HepG2 (cell line): ENCODE results near the gene SLC39A1. TPM values are rescaled to one million over a fixed set of nuclear protein-coding genes. Genes with fewer than 3 reads are reported as not detected.

Source experiments
- BORCS8-MEF2B ChIP-seq: sonication (generic); formaldehyde crosslinking; IDR thresholded peaks from 2 replicates; pipeline ENCODE4 v1.8.0; 2022; ENCODE audit warnings: mild to moderate bottlenecking, missing genetic modification reagents
- FOXC1 ChIP-seq: sonication (generic); formaldehyde crosslinking; IDR thresholded peaks from 2 replicates; pipeline ENCODE4 v1.8.0; 2022; ENCODE audit warnings: mild to moderate bottlenecking, missing genetic modification reagents, borderline replicate concordance
- HNRNPL ChIP-seq: fragments of 200-400 bp; formaldehyde crosslinking; IDR thresholded peaks from 2 replicates; pipeline ENCODE4 v1.6.1; 2017; ENCODE audit warnings: mild to moderate bottlenecking, low read depth, low read length
- MIER3 ChIP-seq: IDR thresholded peaks from 2 replicates; pipeline ENCODE4 v1.6.1; 2016; ENCODE audit warnings: missing compliant biosample characterization, borderline replicate concordance
- MYC ChIP-seq: sonication (generic); formaldehyde crosslinking; IDR thresholded peaks from 2 replicates; pipeline ENCODE4 v1.9.0; 2021; ENCODE audit warnings: missing genetic modification reagents, borderline replicate concordance
- NFYB ChIP-seq: sonication (generic); formaldehyde crosslinking; IDR thresholded peaks from 2 replicates; pipeline ENCODE4 v1.4.0; 2020; ENCODE audit warnings: missing genetic modification reagents
- PRMT3 ChIP-seq: sonication (generic); formaldehyde crosslinking; IDR thresholded peaks from 2 replicates; pipeline ENCODE4 v1.8.1; 2022; ENCODE audit warnings: low read depth, mild to moderate bottlenecking, moderate library complexity, missing genetic modification reagents, borderline replicate concordance
- SAFB2 ChIP-seq: sonication (generic); formaldehyde crosslinking; IDR thresholded peaks from 2 replicates; pipeline ENCODE4 v1.5.1; 2020; ENCODE audit warnings: missing genetic modification reagents, low read depth, mild to moderate bottlenecking, borderline replicate concordance
- ZFX ChIP-seq: sonication (generic); formaldehyde crosslinking; IDR thresholded peaks from 2 replicates; pipeline ENCODE4 v1.4.0; 2020; ENCODE audit warnings: mild to moderate bottlenecking, low read depth, missing genetic modification reagents, moderate library complexity
- ZFY ChIP-seq: sonication (generic); formaldehyde crosslinking; IDR thresholded peaks from 2 replicates; pipeline ENCODE4 v1.4.0; 2020; ENCODE audit warnings: missing genetic modification reagents
- ZNF33B ChIP-seq: sonication (generic); formaldehyde crosslinking; IDR thresholded peaks from 2 replicates; pipeline ENCODE4 v1.5.1; 2020; ENCODE audit warnings: mild to moderate bottlenecking, missing genetic modification reagents
- ZNF780A ChIP-seq: sonication (generic); formaldehyde crosslinking; IDR thresholded peaks from 2 replicates; pipeline ENCODE4 v1.8.0; 2022; ENCODE audit warnings: mild to moderate bottlenecking, missing genetic modification reagents, moderate library complexity
- ZNF781 ChIP-seq: sonication (generic); formaldehyde crosslinking; IDR thresholded peaks from 2 replicates; pipeline ENCODE4 v1.5.1; 2020; ENCODE audit warnings: borderline replicate concordance, mild to moderate bottlenecking, missing genetic modification reagents; ENCODE audit errors: not compliant biosample characterization
- polyA plus RNA-seq, 8 experiments: library from polyadenylated mRNA; depleted of rRNA in 3 of 8; stranded (reverse) in 7 of 8; unstranded in 1 of 8; fragments of >200 nt; fragmentation: Illumina TruSeq in 4 of 8; extraction: Trizol in 4 of 8; gene quantifications; 2 replicates each; pipeline versions ENCODE4 v1.2.1 to v1.2.3, GENCODE V29; 2011 to 2016; ENCODE audit warnings: low read depth in 4 of 8, missing spikeins in 1 of 8, mixed read lengths in 1 of 8; ENCODE audit not compliant: insufficient read depth in 1 of 8
- total RNA-seq, 5 experiments: library from RNA; depleted of rRNA; stranded (reverse); fragments of >200 nt; fragmentation: Illumina TruSeq; extraction: Trizol; gene quantifications; 2 replicates each; pipeline ENCODE4 v1.2.3, GENCODE V29; 2016; ENCODE audit warnings: low read depth in 1 of 5
- TF ChIP-seq, protein P1 (sequence below): sonication (generic); formaldehyde crosslinking; IDR thresholded peaks from 2 replicates; pipeline ENCODE4 v1.5.1; 2020; ENCODE audit warnings: missing genetic modification reagents, mild to moderate bottlenecking, borderline replicate concordance
- TF ChIP-seq, protein P2 (sequence below): fragments of 450-650 bp; IDR thresholded peaks from 2 replicates; pipeline ENCODE4 v1.6.1; 2017; ENCODE audit warnings: mild to moderate bottlenecking
- TF ChIP-seq, protein P3 (sequence below): sonication (generic); IDR thresholded peaks from 2 replicates; pipeline ENCODE4 v1.6.1; 2016; ENCODE audit warnings: low read depth, borderline replicate concordance
- TF ChIP-seq, protein P4 (sequence below): sonication (generic); formaldehyde crosslinking; IDR thresholded peaks from 2 replicates; pipeline ENCODE4 v1.5.1; 2020; ENCODE audit warnings: mild to moderate bottlenecking, moderate library complexity, missing genetic modification reagents
- TF ChIP-seq, protein P5 (sequence below), 2 experiments: sonication (generic) in 1 of 2; formaldehyde crosslinking in 1 of 2; IDR thresholded peaks; 2 replicates each; pipeline versions ENCODE4 v1.5.1 to v1.6.1; 2011 to 2020; ENCODE audit warnings: borderline replicate concordance in 1 of 2, low read depth in 1 of 2, low read length in 1 of 2, mild to moderate bottlenecking in 1 of 2, missing genetic modification reagents in 1 of 2, moderate library complexity in 1 of 2

SLC39A1 gene
- total and polyA plus RNA-seq, 2 of the 13 experiments (the other 11 are each of a cell fraction or from before 2014, with no cell fraction given): 71.2 to 78.4 TPM

DNA sequence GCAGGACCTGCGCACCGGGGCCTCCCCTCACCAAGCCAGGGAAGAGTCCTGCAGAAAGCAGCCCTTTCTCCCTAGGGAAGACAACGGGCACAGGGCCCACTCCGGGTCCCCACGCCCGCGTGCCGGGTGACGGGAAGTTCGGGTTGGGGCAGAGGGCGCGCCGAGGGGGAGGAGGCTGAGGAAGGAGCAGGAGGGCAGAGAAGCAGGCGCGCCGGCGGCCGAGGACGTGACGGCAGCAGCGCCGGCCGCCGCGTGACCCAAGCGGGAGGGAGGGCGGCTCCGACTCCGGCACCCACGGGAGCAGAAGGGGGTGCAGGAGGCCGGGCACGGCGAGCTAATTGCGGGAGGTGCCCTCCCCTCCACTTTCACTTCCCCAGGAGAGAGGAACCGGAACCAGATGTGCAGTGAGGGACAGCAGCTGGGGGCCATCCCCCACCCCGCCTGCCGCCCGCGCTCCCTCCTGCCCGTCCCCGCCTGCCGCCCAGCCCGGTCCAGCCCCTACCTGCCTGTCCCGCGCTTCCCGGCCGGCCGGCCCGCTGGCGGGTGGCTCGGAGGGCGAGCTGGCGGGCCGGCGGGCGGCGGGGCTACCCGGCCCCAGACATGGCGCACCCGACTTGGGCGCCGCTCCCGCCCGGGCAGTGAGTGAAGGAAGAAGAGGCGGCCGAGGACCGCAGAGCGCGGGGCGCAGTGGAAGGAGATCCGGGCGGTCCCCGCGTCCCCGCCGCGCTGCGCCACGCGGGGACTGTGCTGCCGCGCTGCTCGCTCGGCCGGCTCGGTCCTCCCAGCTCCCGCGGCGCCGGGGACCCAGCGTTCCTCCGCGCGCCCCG is 17.3 kb downstream of the SLC39A1 start (continued):
- TF ChIP-seq ZNF33B (CRISPR knock-in tag): peak; percentile 39; the same call in 1 of the 2 replicates
- TF ChIP-seq PRMT3 (CRISPR knock-in tag): 0 out of 2 replicates have a peak, but pooled peaks have one; percentile 70
- TF ChIP-seq, protein P1, sequence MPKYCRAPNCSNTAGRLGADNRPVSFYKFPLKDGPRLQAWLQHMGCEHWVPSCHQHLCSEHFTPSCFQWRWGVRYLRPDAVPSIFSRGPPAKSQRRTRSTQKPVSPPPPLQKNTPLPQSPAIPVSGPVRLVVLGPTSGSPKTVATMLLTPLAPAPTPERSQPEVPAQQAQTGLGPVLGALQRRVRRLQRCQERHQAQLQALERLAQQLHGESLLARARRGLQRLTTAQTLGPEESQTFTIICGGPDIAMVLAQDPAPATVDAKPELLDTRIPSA (CRISPR knock-in tag): peak; percentile 3; the same call in 1 of the 2 replicates
- 0 out of 2 replicates have a peak, but pooled peaks have one; percentile 66 for TF ChIP-seq HNRNPL
- TF ChIP-seq, protein P2, sequence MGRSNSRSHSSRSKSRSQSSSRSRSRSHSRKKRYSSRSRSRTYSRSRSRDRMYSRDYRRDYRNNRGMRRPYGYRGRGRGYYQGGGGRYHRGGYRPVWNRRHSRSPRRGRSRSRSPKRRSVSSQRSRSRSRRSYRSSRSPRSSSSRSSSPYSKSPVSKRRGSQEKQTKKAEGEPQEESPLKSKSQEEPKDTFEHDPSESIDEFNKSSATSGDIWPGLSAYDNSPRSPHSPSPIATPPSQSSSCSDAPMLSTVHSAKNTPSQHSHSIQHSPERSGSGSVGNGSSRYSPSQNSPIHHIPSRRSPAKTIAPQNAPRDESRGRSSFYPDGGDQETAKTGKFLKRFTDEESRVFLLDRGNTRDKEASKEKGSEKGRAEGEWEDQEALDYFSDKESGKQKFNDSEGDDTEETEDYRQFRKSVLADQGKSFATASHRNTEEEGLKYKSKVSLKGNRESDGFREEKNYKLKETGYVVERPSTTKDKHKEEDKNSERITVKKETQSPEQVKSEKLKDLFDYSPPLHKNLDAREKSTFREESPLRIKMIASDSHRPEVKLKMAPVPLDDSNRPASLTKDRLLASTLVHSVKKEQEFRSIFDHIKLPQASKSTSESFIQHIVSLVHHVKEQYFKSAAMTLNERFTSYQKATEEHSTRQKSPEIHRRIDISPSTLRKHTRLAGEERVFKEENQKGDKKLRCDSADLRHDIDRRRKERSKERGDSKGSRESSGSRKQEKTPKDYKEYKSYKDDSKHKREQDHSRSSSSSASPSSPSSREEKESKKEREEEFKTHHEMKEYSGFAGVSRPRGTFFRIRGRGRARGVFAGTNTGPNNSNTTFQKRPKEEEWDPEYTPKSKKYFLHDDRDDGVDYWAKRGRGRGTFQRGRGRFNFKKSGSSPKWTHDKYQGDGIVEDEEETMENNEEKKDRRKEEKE: no peak
- 0 out of 2 replicates have a peak, but pooled peaks have one; percentile 46 for TF ChIP-seq SAFB2
- no peak for TF ChIP-seq ZNF781 (CRISPR knock-in tag)
- TF ChIP-seq, protein P3, sequence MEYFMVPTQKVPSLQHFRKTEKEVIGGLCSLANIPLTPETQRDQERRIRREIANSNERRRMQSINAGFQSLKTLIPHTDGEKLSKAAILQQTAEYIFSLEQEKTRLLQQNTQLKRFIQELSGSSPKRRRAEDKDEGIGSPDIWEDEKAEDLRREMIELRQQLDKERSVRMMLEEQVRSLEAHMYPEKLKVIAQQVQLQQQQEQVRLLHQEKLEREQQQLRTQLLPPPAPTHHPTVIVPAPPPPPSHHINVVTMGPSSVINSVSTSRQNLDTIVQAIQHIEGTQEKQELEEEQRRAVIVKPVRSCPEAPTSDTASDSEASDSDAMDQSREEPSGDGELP: peak; percentile 67; the same call in 1 of the 2 replicates
- TF ChIP-seq ZNF780A (CRISPR knock-in tag): peak; percentile 62; the same call in 1 of the 2 replicates
- TF ChIP-seq ZFX (CRISPR knock-in tag): peak; percentile 48
- TF ChIP-seq MYC (CRISPR knock-in tag): peak; percentile 73
- TF ChIP-seq, protein P4, sequence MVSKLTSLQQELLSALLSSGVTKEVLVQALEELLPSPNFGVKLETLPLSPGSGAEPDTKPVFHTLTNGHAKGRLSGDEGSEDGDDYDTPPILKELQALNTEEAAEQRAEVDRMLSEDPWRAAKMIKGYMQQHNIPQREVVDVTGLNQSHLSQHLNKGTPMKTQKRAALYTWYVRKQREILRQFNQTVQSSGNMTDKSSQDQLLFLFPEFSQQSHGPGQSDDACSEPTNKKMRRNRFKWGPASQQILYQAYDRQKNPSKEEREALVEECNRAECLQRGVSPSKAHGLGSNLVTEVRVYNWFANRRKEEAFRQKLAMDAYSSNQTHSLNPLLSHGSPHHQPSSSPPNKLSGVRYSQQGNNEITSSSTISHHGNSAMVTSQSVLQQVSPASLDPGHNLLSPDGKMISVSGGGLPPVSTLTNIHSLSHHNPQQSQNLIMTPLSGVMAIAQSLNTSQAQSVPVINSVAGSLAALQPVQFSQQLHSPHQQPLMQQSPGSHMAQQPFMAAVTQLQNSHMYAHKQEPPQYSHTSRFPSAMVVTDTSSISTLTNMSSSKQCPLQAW (CRISPR knock-in tag): peak; percentile 63; the same call in 1 of the 2 replicates
- no peak for TF ChIP-seq NFYB
- TF ChIP-seq, protein P5, sequence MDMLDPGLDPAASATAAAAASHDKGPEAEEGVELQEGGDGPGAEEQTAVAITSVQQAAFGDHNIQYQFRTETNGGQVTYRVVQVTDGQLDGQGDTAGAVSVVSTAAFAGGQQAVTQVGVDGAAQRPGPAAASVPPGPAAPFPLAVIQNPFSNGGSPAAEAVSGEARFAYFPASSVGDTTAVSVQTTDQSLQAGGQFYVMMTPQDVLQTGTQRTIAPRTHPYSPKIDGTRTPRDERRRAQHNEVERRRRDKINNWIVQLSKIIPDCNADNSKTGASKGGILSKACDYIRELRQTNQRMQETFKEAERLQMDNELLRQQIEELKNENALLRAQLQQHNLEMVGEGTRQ (IDR thresholded peaks at IDR 0.05; ENCODE audit: low read depth, low read length): no peak
- TF ChIP-seq, protein P5 (CRISPR knock-in tag; IDR thresholded peaks at IDR 0.05; ENCODE audit: borderline replicate concordance): 0 out of 2 replicates have a peak, but pooled peaks have one; percentile 23
- TF ChIP-seq MIER3 (CRISPR knock-in tag): 0 out of 2 replicates have a peak, but pooled peaks have one; percentile 44
- TF ChIP-seq ZFY (CRISPR knock-in tag): peak; percentile 62
- peak; percentile 29; the same call in 1 of the 2 replicates for TF ChIP-seq BORCS8-MEF2B
- no peak for TF ChIP-seq FOXC1 (CRISPR knock-in tag)
